ENCODE results near the gene TMEM255A.

The TMEM255A gene

DNA sequence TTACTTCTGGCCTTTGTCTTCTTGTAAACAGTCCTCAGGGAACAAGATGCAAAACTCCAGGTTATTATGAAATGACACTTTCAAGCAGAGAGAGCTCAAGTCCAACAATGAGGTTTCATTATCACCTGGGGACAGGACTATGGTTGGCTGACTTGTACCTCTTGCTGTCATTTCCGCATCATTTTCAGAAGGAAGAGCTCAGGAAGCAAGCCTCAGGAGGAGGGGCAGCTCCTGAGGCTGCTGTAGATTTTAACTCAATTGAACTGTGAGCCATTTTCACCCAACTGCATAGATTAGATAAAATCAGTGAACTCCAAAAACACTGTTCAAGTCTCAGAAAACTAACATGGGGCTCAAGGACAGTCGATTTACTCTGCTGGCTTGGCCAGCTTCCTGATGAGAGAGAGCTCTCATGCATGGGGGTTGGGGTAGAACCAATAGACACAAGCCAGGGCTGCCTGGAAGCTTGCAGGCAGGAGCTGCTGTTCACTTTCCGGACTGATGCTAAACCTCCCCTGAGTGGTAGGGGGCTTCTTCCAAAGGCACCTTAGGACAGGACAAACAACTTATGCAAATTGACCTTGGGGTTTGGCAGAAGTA lies 23.6 kb downstream of the TMEM255A start:
- TF ChIP-seq, protein P1, sequence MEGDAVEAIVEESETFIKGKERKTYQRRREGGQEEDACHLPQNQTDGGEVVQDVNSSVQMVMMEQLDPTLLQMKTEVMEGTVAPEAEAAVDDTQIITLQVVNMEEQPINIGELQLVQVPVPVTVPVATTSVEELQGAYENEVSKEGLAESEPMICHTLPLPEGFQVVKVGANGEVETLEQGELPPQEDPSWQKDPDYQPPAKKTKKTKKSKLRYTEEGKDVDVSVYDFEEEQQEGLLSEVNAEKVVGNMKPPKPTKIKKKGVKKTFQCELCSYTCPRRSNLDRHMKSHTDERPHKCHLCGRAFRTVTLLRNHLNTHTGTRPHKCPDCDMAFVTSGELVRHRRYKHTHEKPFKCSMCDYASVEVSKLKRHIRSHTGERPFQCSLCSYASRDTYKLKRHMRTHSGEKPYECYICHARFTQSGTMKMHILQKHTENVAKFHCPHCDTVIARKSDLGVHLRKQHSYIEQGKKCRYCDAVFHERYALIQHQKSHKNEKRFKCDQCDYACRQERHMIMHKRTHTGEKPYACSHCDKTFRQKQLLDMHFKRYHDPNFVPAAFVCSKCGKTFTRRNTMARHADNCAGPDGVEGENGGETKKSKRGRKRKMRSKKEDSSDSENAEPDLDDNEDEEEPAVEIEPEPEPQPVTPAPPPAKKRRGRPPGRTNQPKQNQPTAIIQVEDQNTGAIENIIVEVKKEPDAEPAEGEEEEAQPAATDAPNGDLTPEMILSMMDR (IDR thresholded peaks at IDR 0.05; ENCODE audit: low read depth, low read length): no peak
- no peak for TF ChIP-seq MYC (IDR thresholded peaks at IDR 0.05; ENCODE audit: low read depth, low read length)
- TF ChIP-seq, protein P2, sequence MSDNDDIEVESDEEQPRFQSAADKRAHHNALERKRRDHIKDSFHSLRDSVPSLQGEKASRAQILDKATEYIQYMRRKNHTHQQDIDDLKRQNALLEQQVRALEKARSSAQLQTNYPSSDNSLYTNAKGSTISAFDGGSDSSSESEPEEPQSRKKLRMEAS (IDR thresholded peaks at IDR 0.05; ENCODE audit: low read depth, low read length): no peak
- TF ChIP-seq POLR2A (IDR thresholded peaks at IDR 0.05; ENCODE audit: extremely low read depth, insufficient read length): no peak
- DNase-seq (ENCODE audit: low read depth): no peak

DNA sequence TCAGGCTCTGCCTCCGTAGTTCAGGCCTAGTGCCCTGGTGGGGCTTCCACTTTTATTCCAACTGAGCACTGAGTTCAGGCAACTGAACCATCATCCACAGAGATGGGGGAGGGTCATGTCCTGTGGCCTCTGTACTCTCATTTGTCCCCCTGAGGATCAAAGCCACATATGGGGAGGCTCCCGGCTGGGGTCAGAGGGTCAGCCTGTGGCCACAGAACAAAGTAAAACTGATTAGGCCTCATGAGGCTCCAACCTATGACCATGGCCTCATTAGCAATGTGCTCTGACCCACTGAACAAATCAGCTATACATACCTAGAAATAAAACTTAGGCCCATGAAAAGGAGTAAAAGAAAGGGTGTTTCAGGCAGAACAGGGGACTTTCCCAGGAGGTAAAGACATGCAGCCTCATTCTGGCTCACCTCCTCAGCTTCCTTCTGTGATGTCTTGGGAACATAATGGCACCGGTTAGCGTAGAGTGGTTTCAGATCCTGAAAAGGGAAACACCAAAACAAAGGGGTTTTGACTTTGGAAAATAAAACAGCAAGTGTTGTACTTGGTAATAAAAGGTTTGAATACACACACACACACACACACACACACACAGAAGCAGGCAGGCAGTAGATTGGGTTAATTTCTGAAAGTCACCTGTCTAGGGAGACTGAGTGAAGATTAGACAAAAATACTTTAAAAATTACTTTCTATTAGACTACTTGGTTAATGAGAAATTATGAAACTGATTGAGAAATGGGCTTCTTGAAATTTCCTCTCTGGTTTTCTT lies 24.3 kb downstream of the TMEM255A start:
- no peak for DNase-seq (ENCODE audit: low read depth)
- H3K4me3 ChIP-seq (ENCODE audit: low read depth, low read length): no peak overlapping the region
- TF ChIP-seq, protein P1 (IDR thresholded peaks at IDR 0.05; ENCODE audit: low read depth, low read length): no peak

More for the DNA sequence above, 23.6 kb downstream of the TMEM255A start:
- no peak overlapping the region for H3K4me3 ChIP-seq (ENCODE audit: low read depth, low read length)

- TF ChIP-seq, protein P1 (IDR thresholded peaks at IDR 0.05; ENCODE audit: low read depth, low read length): no peak
- TF ChIP-seq, protein P2 (IDR thresholded peaks at IDR 0.05; ENCODE audit: low read depth, low read length): no peak
- TF ChIP-seq MYC (IDR thresholded peaks at IDR 0.05; ENCODE audit: low read depth, low read length) (no peak), POLR2A (IDR thresholded peaks at IDR 0.05; ENCODE audit: extremely low read depth, insufficient read length) (no peak)
- no peak for DNase-seq (ENCODE audit: low read depth)
- H3K4me3 ChIP-seq (ENCODE audit: low read depth, low read length): no peak overlapping the region
Measured at GRCh38 chrX:120282697-120283096, 28.6 kb downstream of the TMEM255A start.

GRCh38 chrX:120281761-120282160 lies 29.5 kb downstream of the TMEM255A start:
- TF ChIP-seq MYC (IDR thresholded peaks at IDR 0.05; ENCODE audit: low read depth, low read length): no peak
- no peak for TF ChIP-seq POLR2A (IDR thresholded peaks at IDR 0.05; ENCODE audit: extremely low read depth, insufficient read length)
- TF ChIP-seq, protein P2 (IDR thresholded peaks at IDR 0.05; ENCODE audit: low read depth, low read length): no peak
- TF ChIP-seq, protein P1 (IDR thresholded peaks at IDR 0.05; ENCODE audit: low read depth, low read length): no peak
- no peak overlapping the region for H3K4me3 ChIP-seq (ENCODE audit: low read depth, low read length)
- no peak for DNase-seq (ENCODE audit: low read depth)

DNA sequence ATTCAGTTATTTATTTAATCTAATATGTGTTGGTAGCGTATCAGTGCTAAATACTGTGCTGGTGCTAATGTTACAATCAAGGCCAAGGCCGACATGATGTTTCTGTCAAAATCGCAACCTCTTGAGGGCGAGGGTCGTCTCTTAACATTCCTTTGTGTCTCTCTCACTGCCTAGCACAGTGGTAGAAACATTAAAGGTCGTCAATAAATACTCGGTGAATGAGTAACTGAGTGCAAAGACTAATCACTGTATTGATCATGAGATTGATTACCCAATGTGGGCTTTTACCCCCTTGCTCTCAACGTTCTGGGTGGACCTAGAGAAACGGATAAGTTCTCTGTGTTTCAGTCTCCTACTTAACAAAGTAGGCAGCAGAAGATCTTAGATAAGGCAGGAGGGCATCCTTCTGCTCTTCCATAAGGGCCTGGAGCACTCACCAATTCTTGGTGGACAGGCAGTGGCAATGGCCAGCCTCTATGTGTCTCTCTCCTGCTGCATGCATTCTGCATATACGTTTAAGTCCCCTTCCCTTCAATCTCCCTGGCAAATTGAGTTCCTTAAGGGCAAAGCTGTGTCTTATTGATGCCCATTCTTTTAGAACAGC lies 30.1 kb downstream of the TMEM255A start:
- no peak for DNase-seq (ENCODE audit: low read depth)
- no peak overlapping the region for H3K4me3 ChIP-seq (ENCODE audit: low read depth, low read length)
- TF ChIP-seq POLR2A (IDR thresholded peaks at IDR 0.05; ENCODE audit: extremely low read depth, insufficient read length) (no peak), MYC (IDR thresholded peaks at IDR 0.05; ENCODE audit: low read depth, low read length) (no peak)
- TF ChIP-seq, protein P2 (IDR thresholded peaks at IDR 0.05; ENCODE audit: low read depth, low read length): no peak
- TF ChIP-seq, protein P1 (IDR thresholded peaks at IDR 0.05; ENCODE audit: low read depth, low read length): no peak

All from NB4 (cell line).